H9 (cell line): ENCODE data around the gene ACTC1. TPM values are rescaled to one million over a fixed set of nuclear protein-coding genes. Genes with fewer than 3 reads are reported as not detected.

Experiments used
- DNase-seq: peaks from one replicate; pipeline ENCODE4 v3.0.0-alpha.2; 2017
- H2AFZ ChIP-seq: one replicate; pipeline ENCODE4 v1.6.1; 2013; ENCODE audit warnings: mild to moderate bottlenecking, low read length, control low read depth, moderate library complexity
- H2AK5ac ChIP-seq: 2 replicates; pipeline ENCODE4 v1.6.1; 2013; ENCODE audit warnings: low read length, control low read depth, mixed read lengths; ENCODE audit not compliant: insufficient read length
- H2BK120ac ChIP-seq: one replicate; pipeline ENCODE4 v1.6.1; 2013; ENCODE audit warnings: low read depth, mild to moderate bottlenecking, low read length, control low read depth, inconsistent platforms; ENCODE audit not compliant: poor library complexity, severe bottlenecking
- H2BK12ac ChIP-seq: 2 replicates; pipeline ENCODE4 v1.6.1; 2013; ENCODE audit warnings: low read length, control low read depth, mixed read lengths, low read depth; ENCODE audit not compliant: insufficient read length
- H2BK15ac ChIP-seq: 2 replicates; pipeline ENCODE4 v1.6.1; 2013; ENCODE audit warnings: low read depth, low read length, control low read depth
- H2BK20ac ChIP-seq: one replicate; pipeline ENCODE4 v1.6.1; 2013; ENCODE audit warnings: low read depth, mild to moderate bottlenecking, low read length, control low read depth, inconsistent platforms; ENCODE audit not compliant: poor library complexity, severe bottlenecking
- H2BK5ac ChIP-seq: 2 replicates; pipeline ENCODE4 v1.6.1; 2013; ENCODE audit warnings: low read length, control low read depth, mixed read lengths; ENCODE audit not compliant: insufficient read length
- H3K14ac ChIP-seq: 2 replicates; pipeline ENCODE4 v1.6.1; 2013; ENCODE audit warnings: low read length, control low read depth; ENCODE audit not compliant: insufficient read depth
- H3K18ac ChIP-seq: 2 replicates; pipeline ENCODE4 v1.6.1; 2013; ENCODE audit warnings: low read depth, mild to moderate bottlenecking, mixed read lengths, low read length, control low read depth; ENCODE audit not compliant: insufficient read length
- H3K23ac ChIP-seq: 2 replicates; pipeline ENCODE4 v1.6.1; 2013; ENCODE audit warnings: low read length, control low read depth, mixed read lengths, low read depth; ENCODE audit not compliant: insufficient read length
- H3K23me2 ChIP-seq: 2 replicates; pipeline ENCODE4 v1.6.1; 2013; ENCODE audit warnings: low read depth, mild to moderate bottlenecking, mixed read lengths, low read length, control low read depth; ENCODE audit not compliant: insufficient read length, poor library complexity, severe bottlenecking
- H3K27ac ChIP-seq: 2 replicates; pipeline ENCODE4 v1.5.1; 2013; ENCODE audit warnings: low read length, control low read depth, mixed read lengths, low read depth; ENCODE audit not compliant: insufficient read length
- H3K27me3 ChIP-seq: 2 replicates; pipeline ENCODE4 v1.6.1; 2013; ENCODE audit warnings: low read length, control low read depth, inconsistent platforms; ENCODE audit not compliant: insufficient read depth
- H3K4ac ChIP-seq: 2 replicates; pipeline ENCODE4 v1.6.1; 2013; ENCODE audit warnings: low read depth, mild to moderate bottlenecking, control low read depth, inconsistent platforms, low read length, moderate library complexity
- H3K4me1 ChIP-seq: 2 replicates; pipeline ENCODE4 v1.6.1; 2013; ENCODE audit warnings: low read length, control low read depth, inconsistent platforms; ENCODE audit not compliant: insufficient read depth
- H3K4me2 ChIP-seq: 2 replicates; pipeline ENCODE4 v1.6.1; 2013; ENCODE audit warnings: low read length, control low read depth, mixed read lengths; ENCODE audit not compliant: insufficient read length, insufficient read depth
- H3K56ac ChIP-seq: 2 replicates; pipeline ENCODE4 v1.6.1; 2013; ENCODE audit warnings: low read depth, mild to moderate bottlenecking, mixed read lengths, low read length, control low read depth; ENCODE audit not compliant: insufficient read length
- H3K79me1 ChIP-seq: 2 replicates; pipeline ENCODE4 v1.6.1; 2013; ENCODE audit warnings: low read depth, mild to moderate bottlenecking, moderate library complexity, low read length, control low read depth, inconsistent platforms; ENCODE audit not compliant: insufficient read depth, poor library complexity, severe bottlenecking
- H3K79me2 ChIP-seq: 2 replicates; pipeline ENCODE4 v1.6.1; 2013; ENCODE audit warnings: low read length, control low read depth, inconsistent platforms; ENCODE audit not compliant: insufficient read depth
- H3K9ac ChIP-seq: 2 replicates; pipeline ENCODE4 v1.6.1; 2013; ENCODE audit warnings: low read length, control low read depth, mixed read lengths; ENCODE audit not compliant: insufficient read length; ENCODE audit errors: extremely low read depth
- H3K9me3 ChIP-seq: one replicate; pipeline ENCODE4 v1.6.1; 2013; ENCODE audit warnings: low read depth, low read length, inconsistent platforms; ENCODE audit not compliant: control insufficient read depth
- H3T11ph ChIP-seq: one replicate; pipeline ENCODE4 v1.6.1; 2013; ENCODE audit warnings: mild to moderate bottlenecking, low read length, control low read depth, inconsistent platforms
- H4K20me1 ChIP-seq: one replicate; pipeline ENCODE4 v1.6.1; 2013; ENCODE audit not compliant: control insufficient read depth, insufficient read length, insufficient read depth
- H4K5ac ChIP-seq: 2 replicates; pipeline ENCODE4 v1.6.1; 2013; ENCODE audit warnings: low read depth, mild to moderate bottlenecking, mixed read lengths, low read length, control low read depth; ENCODE audit not compliant: insufficient read length
- H4K8ac ChIP-seq: replicated peaks from 2 replicates; pipeline ENCODE4 v1.6.1; 2013; ENCODE audit warnings: low read length, control low read depth, mixed read lengths, low read depth; ENCODE audit not compliant: insufficient read length
- H4K91ac ChIP-seq: 2 replicates; pipeline ENCODE4 v1.6.1; 2013; ENCODE audit warnings: low read depth, mild to moderate bottlenecking, moderate library complexity, mixed read lengths, low read length, control low read depth; ENCODE audit not compliant: insufficient read length
- H3K27ac Mint-ChIP-seq, 3 experiments: 2 replicates in 2 of 3; 3 replicates in 1 of 3; pipeline ENCODE4 v1.8.0; 2020 to 2021; ENCODE audit warnings: mixed read lengths in 3 of 3, mild to moderate bottlenecking in 1 of 3, moderate library complexity in 1 of 3
- H3K27me3 Mint-ChIP-seq: 2 replicates; pipeline ENCODE4 v1.8.0; 2021; ENCODE audit warnings: low read depth, mild to moderate bottlenecking, moderate library complexity, mixed read lengths
- H3K36me3 Mint-ChIP-seq, 3 experiments: 2 replicates in 2 of 3; 3 replicates in 1 of 3; pipeline ENCODE4 v1.8.0; 2020 to 2021; ENCODE audit warnings: low read depth in 3 of 3, mixed read lengths in 3 of 3; ENCODE audit not compliant: insufficient read depth in 1 of 3
- H3K4me1 Mint-ChIP-seq, 2 experiments: 2 replicates each; pipeline ENCODE4 v1.8.0; 2020; ENCODE audit warnings: mixed read lengths in 2 of 2
- H3K4me3 Mint-ChIP-seq, 2 experiments: 2 replicates in 1 of 2; 3 replicates in 1 of 2; pipeline ENCODE4 v1.8.0; 2020 to 2021; ENCODE audit warnings: mild to moderate bottlenecking in 2 of 2, mixed read lengths in 2 of 2, moderate library complexity in 1 of 2
- H3K9me3 Mint-ChIP-seq, 2 experiments: 2 replicates in 1 of 2; 3 replicates in 1 of 2; pipeline ENCODE4 v1.8.0; 2020; ENCODE audit warnings: mild to moderate bottlenecking in 2 of 2, mixed read lengths in 2 of 2, moderate library complexity in 1 of 2
- WGBS: extraction: QIAGEN DNeasy Blood & Tissue Kit; methylation state at CpG from one replicate; pipeline ENCODE4 v1.1.7; 2013; ENCODE audit warnings: missing lambda C conversion rate, low lambda C conversion rate, mixed read lengths; ENCODE audit not compliant: insufficient read length; ENCODE audit errors: extremely low coverage; 5-methylcytosine and 5-hydroxymethylcytosine counted together
- total RNA-seq: library from RNA; stranded (reverse); gene quantifications from 2 replicates; pipeline ENCODE4 v1.2.1, GENCODE V29; 2021
- TF ChIP-seq, protein P1 (sequence below): fragments of 200-600 bp; sonication (generic); conservative IDR thresholded peaks from 3 replicates; pipeline ENCODE4 v1.8.0; 2021; ENCODE audit warnings: antibody characterized with exemption, mild to moderate bottlenecking

ACTC1 gene
- total RNA-seq, 1 experiment from 2014 or later: 52.2 TPM

DNA sequence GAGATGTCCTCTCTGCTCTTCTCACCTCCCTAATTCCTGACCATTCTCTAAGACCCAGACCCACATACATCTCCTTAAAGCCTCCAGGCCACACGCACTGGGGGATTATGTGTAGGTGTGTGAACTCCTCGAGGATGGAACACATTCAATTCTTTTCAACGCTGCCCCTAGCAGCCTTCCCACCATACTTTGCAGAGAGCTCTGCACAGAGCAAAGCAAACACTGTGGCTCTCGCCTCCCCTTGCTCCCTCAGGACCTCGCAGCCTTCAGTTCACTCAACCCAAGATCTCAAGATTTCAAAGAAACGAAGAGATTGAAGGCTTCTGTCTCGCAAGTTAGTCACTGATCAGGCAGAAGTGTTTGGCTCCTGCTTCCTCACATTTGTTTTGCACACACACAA is 6.0 kb downstream of the ACTC1 start:
- no peak overlapping the region for H3K4me2 ChIP-seq
- no peak overlapping the region for H4K5ac ChIP-seq
- no peaks in the 10 kb centered on the region for H3K9me3 Mint-ChIP-seq
- peaks cover 0 to 4% of the 10 kb centered on the region in 2 experiments; a peak in 1 of 4 replicates for H3K4me1 Mint-ChIP-seq
- H4K20me1 ChIP-seq: no peaks in the 10 kb centered on the region
- no CpG with 5 or more reads among the region's 7 CpGs for WGBS
- H3K27ac ChIP-seq: no peak overlapping the region
- no peak overlapping the region for H3T11ph ChIP-seq
- H3K79me2 ChIP-seq: no peaks in the 10 kb centered on the region
- H4K91ac ChIP-seq: no peak overlapping the region
- no peak overlapping the region for H3K56ac ChIP-seq
- no peak overlapping the region for H3K9ac ChIP-seq
- no peak overlapping the region for H3K18ac ChIP-seq
- H2BK12ac ChIP-seq: no peak overlapping the region
- H3K23me2 ChIP-seq: no peaks in the 10 kb centered on the region
- H3K14ac ChIP-seq: no peak overlapping the region
- H3K79me1 ChIP-seq: no peaks in the 10 kb centered on the region
- H3K27me3 Mint-ChIP-seq: peaks cover 13% of the 10 kb centered on the region
- H3K36me3 Mint-ChIP-seq: peaks cover 0 to 17% (median 14%) of the 10 kb centered on the region in 3 experiments; a peak in 4 of 7 replicates
- H2BK20ac ChIP-seq: no peak overlapping the region
- no peak overlapping the region for H3K4me3 Mint-ChIP-seq
- no peak overlapping the region for H2BK5ac ChIP-seq
- no peak overlapping the region for H2BK120ac ChIP-seq
- no peak overlapping the region for H4K8ac ChIP-seq
- no peak overlapping the region for H2AK5ac ChIP-seq
- H3K27ac Mint-ChIP-seq: no peak overlapping the region; a peak in 1 of 7 replicates
- no peak overlapping the region for H3K23ac ChIP-seq
- H3K9me3 ChIP-seq: no peaks in the 10 kb centered on the region
- no peak overlapping the region for H2AFZ ChIP-seq
- no peak overlapping the region for H3K4ac ChIP-seq
- H2BK15ac ChIP-seq: no peak overlapping the region
- no peaks in the 10 kb centered on the region for H3K4me1 ChIP-seq
- H3K27me3 ChIP-seq: no peaks in the 10 kb centered on the region
- TF ChIP-seq, protein P1, sequence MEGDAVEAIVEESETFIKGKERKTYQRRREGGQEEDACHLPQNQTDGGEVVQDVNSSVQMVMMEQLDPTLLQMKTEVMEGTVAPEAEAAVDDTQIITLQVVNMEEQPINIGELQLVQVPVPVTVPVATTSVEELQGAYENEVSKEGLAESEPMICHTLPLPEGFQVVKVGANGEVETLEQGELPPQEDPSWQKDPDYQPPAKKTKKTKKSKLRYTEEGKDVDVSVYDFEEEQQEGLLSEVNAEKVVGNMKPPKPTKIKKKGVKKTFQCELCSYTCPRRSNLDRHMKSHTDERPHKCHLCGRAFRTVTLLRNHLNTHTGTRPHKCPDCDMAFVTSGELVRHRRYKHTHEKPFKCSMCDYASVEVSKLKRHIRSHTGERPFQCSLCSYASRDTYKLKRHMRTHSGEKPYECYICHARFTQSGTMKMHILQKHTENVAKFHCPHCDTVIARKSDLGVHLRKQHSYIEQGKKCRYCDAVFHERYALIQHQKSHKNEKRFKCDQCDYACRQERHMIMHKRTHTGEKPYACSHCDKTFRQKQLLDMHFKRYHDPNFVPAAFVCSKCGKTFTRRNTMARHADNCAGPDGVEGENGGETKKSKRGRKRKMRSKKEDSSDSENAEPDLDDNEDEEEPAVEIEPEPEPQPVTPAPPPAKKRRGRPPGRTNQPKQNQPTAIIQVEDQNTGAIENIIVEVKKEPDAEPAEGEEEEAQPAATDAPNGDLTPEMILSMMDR: no peak
- no peak for DNase-seq
